ENCODE data around the gene HADHB.

- no peak for TF ChIP-seq EZH2 (IDR thresholded peaks at IDR 0.05; ENCODE audit: low read length, missing control alignments)
- TF ChIP-seq, protein P1, sequence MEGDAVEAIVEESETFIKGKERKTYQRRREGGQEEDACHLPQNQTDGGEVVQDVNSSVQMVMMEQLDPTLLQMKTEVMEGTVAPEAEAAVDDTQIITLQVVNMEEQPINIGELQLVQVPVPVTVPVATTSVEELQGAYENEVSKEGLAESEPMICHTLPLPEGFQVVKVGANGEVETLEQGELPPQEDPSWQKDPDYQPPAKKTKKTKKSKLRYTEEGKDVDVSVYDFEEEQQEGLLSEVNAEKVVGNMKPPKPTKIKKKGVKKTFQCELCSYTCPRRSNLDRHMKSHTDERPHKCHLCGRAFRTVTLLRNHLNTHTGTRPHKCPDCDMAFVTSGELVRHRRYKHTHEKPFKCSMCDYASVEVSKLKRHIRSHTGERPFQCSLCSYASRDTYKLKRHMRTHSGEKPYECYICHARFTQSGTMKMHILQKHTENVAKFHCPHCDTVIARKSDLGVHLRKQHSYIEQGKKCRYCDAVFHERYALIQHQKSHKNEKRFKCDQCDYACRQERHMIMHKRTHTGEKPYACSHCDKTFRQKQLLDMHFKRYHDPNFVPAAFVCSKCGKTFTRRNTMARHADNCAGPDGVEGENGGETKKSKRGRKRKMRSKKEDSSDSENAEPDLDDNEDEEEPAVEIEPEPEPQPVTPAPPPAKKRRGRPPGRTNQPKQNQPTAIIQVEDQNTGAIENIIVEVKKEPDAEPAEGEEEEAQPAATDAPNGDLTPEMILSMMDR (conservative IDR thresholded peaks at IDR 0.05 in 1 of 2, IDR thresholded peaks at IDR 0.05 in 1 of 2; ENCODE audit: low read depth in 1 of 2, low read length in 2 of 2): no peak
These were observed 53.5 kb downstream of the HADHB start for GRCh38 chr2:26298286-26298637.

Measured in fibroblast of lung (primary cell).